Measurements from ENCODE around the gene COL19A1.

- TF ChIP-seq POLR2A (IDR thresholded peaks at IDR 0.05) (no peak), CTCF (IDR thresholded peaks at IDR 0.05) (no peak)
These were observed 6.9 kb downstream of the COL19A1 start for GRCh38 chr6:69873291-69873690.
